Psoas muscle (tissue), 8 donors: ENCODE data around the gene GPR35. TPM values are rescaled to one million over a fixed set of nuclear protein-coding genes. Genes with fewer than 3 reads are reported as not detected.

Source experiments
- ATAC-seq, 4 donors: fragments of 200-7000 bp; cut with Tn5 transposase; one replicate each; pipeline ENCODE4 v1.9.1; 2020; ENCODE audit warnings: moderate library complexity in 3 of 4, mild to moderate bottlenecking in 2 of 4
- DNase-seq, 2 donors: peaks; one replicate each; pipeline ENCODE4 v3.0.0-alpha.2; 2020
- H3K27ac ChIP-seq: fragments of 200-600 bp; one replicate; pipeline ENCODE4 v1.8.0; 2022
- H3K27me3 ChIP-seq, 3 donors: fragments of 200-600 bp in 1 of 3; one replicate each; pipeline versions ENCODE4 v1.6.1 to v1.8.0; 2013 to 2022; ENCODE audit warnings: low read length in 2 of 3, mild to moderate bottlenecking in 2 of 3, moderate library complexity in 1 of 3; ENCODE audit not compliant: insufficient read depth in 3 of 3
- H3K36me3 ChIP-seq, 2 donors: fragments of 200-600 bp in 1 of 2; one replicate each; pipeline versions ENCODE4 v1.6.1 to v1.8.0; 2013 to 2022; ENCODE audit warnings: low read depth in 1 of 2, mild to moderate bottlenecking in 1 of 2, moderate library complexity in 1 of 2; ENCODE audit not compliant: insufficient read depth in 1 of 2
- H3K4me1 ChIP-seq: fragments of 200-600 bp; one replicate; pipeline ENCODE4 v1.8.0; 2022
- H3K4me3 ChIP-seq: fragments of 200-600 bp; one replicate; pipeline ENCODE4 v1.8.0; 2022; ENCODE audit warnings: mild to moderate bottlenecking
- H3K9me3 ChIP-seq: fragments of 200-600 bp; one replicate; pipeline ENCODE4 v1.8.0; 2022
- WGBS, 3 donors: extraction: QIAGEN DNeasy Blood & Tissue Kit; methylation state at CpG; one replicate each; pipeline versions ENCODE4 v1.1.6 to v1.1.7; 2013; 5-methylcytosine and 5-hydroxymethylcytosine counted together
- intact Hi-C, 2 donors: fragments of 100-400 bp; cut with DNase I; formaldehyde crosslinking; loops; one replicate each; pipeline versions ENCODE4 v1.11.0 to v1.14.2; 2022
- polyA plus RNA-seq, 3 donors: library from polyadenylated mRNA; stranded (reverse); fragments of 200-250 nt; gene quantifications; one replicate each; pipeline ENCODE4 v1.2.3, GENCODE V29; 2013
- total RNA-seq, 4 donors: library from RNA; stranded (reverse); fragmentation: NEBNext Ultra II Directional in 2 of 4; extraction: Animal tissue kit (Norgen Biotek cat#: 25700) in 2 of 4; gene quantifications; one replicate each; pipeline versions ENCODE4 v1.2.1 to v1.2.4, GENCODE V29; 2021 to 2023
- TF ChIP-seq, protein P1 (sequence below): fragments of 200-600 bp; IDR thresholded peaks from one replicate; pipeline ENCODE4 v1.8.0; 2022; ENCODE audit warnings: antibody characterized with exemption
- donor health status: healthy with polysubstance abuse.
- donor health status: DM: no; HTN: no; CAD: no; lungs with moderate emphysema.
- donor health status: Bipolar disorder and iron deficiency.
- donor health status: healthy.
- donor health status: DM: yes; HTN: yes; CAD: no.
- donor health status: DM: no; HTN: no; CAD: no.
- donor health status: DM: no; HTN: no; CAD: no.
- donor health status: DM: yes; HTN: yes; CAD: no.

GPR35 gene
- total and polyA plus RNA-seq, 7 donors: 0.30 to 0.92 (median 0.58) TPM

DNA sequence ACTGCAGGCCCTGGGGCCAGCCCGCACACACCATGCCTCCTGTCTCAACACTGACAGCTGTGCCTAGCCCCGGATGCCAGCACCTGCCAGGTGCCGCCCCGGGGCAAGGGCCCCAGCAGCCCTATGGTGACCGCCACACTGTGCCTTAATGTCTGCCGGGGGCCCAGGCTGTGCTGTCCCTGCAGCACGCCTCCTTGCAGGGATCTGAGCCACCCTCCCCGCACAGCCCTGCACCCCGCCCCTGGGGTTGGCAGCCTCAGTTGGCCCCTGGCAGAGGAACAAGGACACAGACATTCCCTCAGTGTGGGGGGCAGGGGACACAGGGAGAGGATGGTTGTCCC lies 47.2 kb upstream of the GPR35 start:
- ATAC-seq (peak in 1 of 4 donors; percentile 3), DNase-seq (no peak)
- H3K27ac ChIP-seq: no peak overlapping the region
- intact Hi-C loops: no loop called here
- H3K4me1 ChIP-seq: peaks cover 13% of the 10 kb centered on the region
- 71 to 85% (median 81%) methylated on average over 9 of the region's 9 CpGs for WGBS, 3 donors
- peaks cover 4% of the 10 kb centered on the region for H3K9me3 ChIP-seq
- TF ChIP-seq, protein P1, sequence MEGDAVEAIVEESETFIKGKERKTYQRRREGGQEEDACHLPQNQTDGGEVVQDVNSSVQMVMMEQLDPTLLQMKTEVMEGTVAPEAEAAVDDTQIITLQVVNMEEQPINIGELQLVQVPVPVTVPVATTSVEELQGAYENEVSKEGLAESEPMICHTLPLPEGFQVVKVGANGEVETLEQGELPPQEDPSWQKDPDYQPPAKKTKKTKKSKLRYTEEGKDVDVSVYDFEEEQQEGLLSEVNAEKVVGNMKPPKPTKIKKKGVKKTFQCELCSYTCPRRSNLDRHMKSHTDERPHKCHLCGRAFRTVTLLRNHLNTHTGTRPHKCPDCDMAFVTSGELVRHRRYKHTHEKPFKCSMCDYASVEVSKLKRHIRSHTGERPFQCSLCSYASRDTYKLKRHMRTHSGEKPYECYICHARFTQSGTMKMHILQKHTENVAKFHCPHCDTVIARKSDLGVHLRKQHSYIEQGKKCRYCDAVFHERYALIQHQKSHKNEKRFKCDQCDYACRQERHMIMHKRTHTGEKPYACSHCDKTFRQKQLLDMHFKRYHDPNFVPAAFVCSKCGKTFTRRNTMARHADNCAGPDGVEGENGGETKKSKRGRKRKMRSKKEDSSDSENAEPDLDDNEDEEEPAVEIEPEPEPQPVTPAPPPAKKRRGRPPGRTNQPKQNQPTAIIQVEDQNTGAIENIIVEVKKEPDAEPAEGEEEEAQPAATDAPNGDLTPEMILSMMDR: no peak
- H3K36me3 ChIP-seq: peaks cover 0 to 57% of the 10 kb centered on the region in 2 donors
- no peak overlapping the region for H3K4me3 ChIP-seq
- no peaks in the 10 kb centered on the region for H3K27me3 ChIP-seq

DNA sequence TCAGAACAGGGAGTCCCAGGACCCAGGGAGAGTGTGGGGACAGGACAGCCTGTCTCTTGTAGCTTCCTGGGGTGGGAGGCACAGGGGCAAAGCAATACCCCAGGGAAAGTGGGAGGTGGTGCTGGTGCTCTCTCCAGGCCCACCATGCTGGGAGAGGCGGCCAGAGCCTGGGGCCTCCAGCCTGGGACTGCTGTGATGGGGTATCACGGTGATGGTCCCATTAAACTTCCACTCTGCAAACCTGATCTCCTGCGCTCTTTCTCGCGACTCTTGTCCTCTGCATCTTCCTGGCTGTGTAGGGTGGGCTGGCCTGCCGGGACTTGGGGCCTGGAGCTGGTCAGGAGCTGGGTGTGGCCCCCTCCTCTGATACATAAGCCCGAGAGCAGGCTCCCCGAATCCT lies 46.8 kb upstream of the GPR35 start:
- no peaks in the 10 kb centered on the region for H3K27me3 ChIP-seq
- 80 to 86% (median 81%) methylated on average over 8 of the region's 8 CpGs for WGBS, 3 donors
- H3K36me3 ChIP-seq: peaks cover 0 to 54% of the 10 kb centered on the region in 2 donors
- DNase-seq (no peak), ATAC-seq (no peak)
- H3K9me3 ChIP-seq: peaks cover 4% of the 10 kb centered on the region
- H3K4me3 ChIP-seq: no peak overlapping the region
- peaks cover 13% of the 10 kb centered on the region for H3K4me1 ChIP-seq
- TF ChIP-seq, protein P1: no peak
- intact Hi-C loops: no loop called here
- H3K27ac ChIP-seq: no peak overlapping the region

DNA sequence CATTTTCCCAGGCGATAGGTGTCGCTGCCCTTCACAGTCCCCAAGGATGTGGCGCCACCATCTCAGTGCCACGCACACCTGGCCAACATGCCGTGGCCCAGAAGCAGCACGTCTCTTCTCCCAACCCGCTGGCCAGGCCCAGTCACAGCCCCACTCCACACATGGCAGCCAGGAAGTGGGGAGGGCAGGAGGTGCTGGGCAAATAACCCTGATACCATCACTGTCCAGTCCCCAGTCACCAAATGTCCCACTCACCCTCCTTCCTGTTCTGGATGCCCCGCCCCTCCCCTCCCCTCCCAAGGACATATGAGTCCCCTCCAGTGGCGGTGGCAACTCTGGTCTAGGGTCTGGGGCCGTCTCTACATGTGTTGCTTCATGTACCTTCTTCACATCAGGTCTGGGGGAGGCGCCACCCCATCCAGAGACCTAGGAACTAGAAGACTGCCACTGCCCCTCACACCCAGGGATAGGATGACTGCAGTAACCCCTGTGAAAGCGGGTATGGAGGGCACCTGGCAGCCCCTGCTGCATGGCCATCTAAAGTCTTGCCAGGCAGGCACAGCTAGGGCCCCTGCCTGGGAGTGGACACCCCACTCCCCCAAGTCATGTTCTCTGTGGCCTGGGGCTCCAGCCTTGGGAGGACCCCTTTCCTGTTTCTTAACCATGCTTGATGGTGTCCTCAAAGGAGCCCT lies 46.1 kb upstream of the GPR35 start:
- H3K27me3 ChIP-seq: no peaks in the 10 kb centered on the region
- H3K27ac ChIP-seq: peak overlapping the region; percentile 55
- H3K36me3 ChIP-seq: peaks cover 0 to 47% of the 10 kb centered on the region in 2 donors
- 86 to 90% (median 87%) methylated on average over 12 of the region's 12 CpGs for WGBS, 3 donors
- intact Hi-C loops: no loop called here
- peaks cover 18% of the 10 kb centered on the region for H3K4me1 ChIP-seq
- DNase-seq (no peak), ATAC-seq (peak in 1 of 4 donors; percentile 14)
- TF ChIP-seq, protein P1: no peak
- peaks cover 4% of the 10 kb centered on the region for H3K9me3 ChIP-seq
- no peak overlapping the region for H3K4me3 ChIP-seq

DNA sequence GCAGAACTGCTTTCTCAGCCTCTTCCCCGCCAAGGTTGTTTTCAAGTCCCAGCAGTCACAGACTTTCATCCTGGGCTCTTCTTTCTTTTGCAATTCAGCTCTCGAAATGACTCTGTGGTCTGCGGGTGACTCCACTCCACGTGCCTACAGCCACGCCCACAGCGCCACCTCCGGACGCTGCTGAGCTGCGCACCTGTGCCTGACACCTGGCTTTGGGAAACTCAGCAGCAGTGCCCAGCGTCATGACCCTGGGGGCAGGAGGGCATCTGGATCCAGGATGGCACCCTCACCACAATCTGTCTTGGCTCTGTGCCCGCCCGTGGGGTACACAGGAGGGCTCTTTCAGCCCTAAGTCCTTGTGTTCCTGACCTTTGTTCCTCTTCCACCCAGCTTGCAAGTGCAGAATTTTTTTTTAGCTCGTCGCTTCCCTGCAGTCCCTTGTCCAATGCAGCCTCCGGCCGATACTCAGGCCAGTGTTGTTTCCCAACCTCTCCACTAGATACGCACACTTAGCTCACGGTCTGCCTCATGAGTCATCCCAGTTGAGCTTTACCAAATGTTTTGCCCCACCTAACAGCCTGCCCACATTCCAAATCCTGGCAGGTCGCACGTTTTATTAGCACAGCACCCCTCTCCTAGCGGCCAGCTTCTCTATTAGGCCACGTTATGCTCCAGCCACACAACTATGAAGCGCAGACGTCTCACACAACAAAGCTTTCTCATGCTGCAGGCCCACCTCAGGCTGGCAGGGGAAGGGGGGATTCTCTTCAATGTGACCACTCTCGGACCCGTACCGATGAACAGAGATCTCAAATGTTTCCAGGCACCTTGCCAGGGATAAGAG lies 45.3 kb upstream of the GPR35 start:
- no peaks in the 10 kb centered on the region for H3K27me3 ChIP-seq
- DNase-seq (peak; percentile 60 to 71), ATAC-seq (peak; percentile 64 to 79 (median 68))
- peaks cover 25% of the 10 kb centered on the region for H3K4me1 ChIP-seq
- H3K4me3 ChIP-seq: no peak overlapping the region
- H3K27ac ChIP-seq: peak overlapping the region; percentile 55
- TF ChIP-seq, protein P1: no peak
- H3K9me3 ChIP-seq: peaks cover 4% of the 10 kb centered on the region
- peaks cover 0 to 39% of the 10 kb centered on the region in 2 donors for H3K36me3 ChIP-seq
- WGBS, 3 donors: 57 to 68% (median 68%) methylated on average over 27 of the region's 27 CpGs
- intact Hi-C loops: loop anchor here in 1 of 2 donors (10.0 kb wide), 1 partner anchor 415 kb away; the partner anchor contains the start of gene SNED1
